ENCODE measurements around the gene TRPC5OS. TPM values are rescaled to one million over a fixed set of nuclear protein-coding genes. Genes with fewer than 3 reads are reported as not detected.

TRPC5OS gene
- total RNA-seq, 1 experiment from 2014 or later: not detected

GRCh38 chrX:111928456-111928855, 52.5 kb downstream of the TRPC5OS start:
- CTCF ChIA-PET: no interaction called here
- TF ChIP-seq CTCF (IDR thresholded peaks at IDR 0.05; ENCODE audit: unreplicated experiment): no peak
- intact Hi-C loops (cut with micrococcal nuclease; ENCODE audit: unreplicated experiment): no loop called here
- BruUV-seq (replicated peaks): no TSS peak
- H3K4me3 Mint-ChIP-seq (ENCODE audit: low read depth, unreplicated experiment): no peak overlapping the region
- no peak overlapping the region for H3K27ac Mint-ChIP-seq (ENCODE audit: unreplicated experiment)
- no peaks in the 10 kb centered on the region for H3K9me3 Mint-ChIP-seq (ENCODE audit: low read depth, unreplicated experiment)
- H3K27me3 Mint-ChIP-seq (ENCODE audit: unreplicated experiment): no peaks in the 10 kb centered on the region
- no peaks in the 10 kb centered on the region for H3K36me3 Mint-ChIP-seq (ENCODE audit: insufficient read depth, unreplicated experiment)
- no peak for DNase-seq
- H3K4me1 Mint-ChIP-seq (ENCODE audit: low read depth, unreplicated experiment): no peaks in the 10 kb centered on the region

Other genes with a start within 250 kb of the TRPC5OS start
- 44.6 and 50.1 TPM in 2 replicates for gene ALG13, start 195.0 kb upstream of the TRPC5OS start, total RNA-seq (2022)
- gene TRPC5, start 206.6 kb downstream of the TRPC5OS start, total RNA-seq (2022): not detected in 2 replicates
- gene RTL4, start 206.8 kb downstream of the TRPC5OS start, total RNA-seq (2022): not detected in 2 replicates

All from Calu3 (cell line).